HG02678 (cell line): ENCODE data around the gene ZNF260.
"Not testable (repeated sequence)": the region's sequence is repeated elsewhere in the genome, so short reads cannot be mapped to it uniquely, and the experiment has no call there.

Source experiments
- ATAC-seq: cut with Tn5 transposase; IDR thresholded peaks from one replicate; pipeline ENCODE4 v1.9.1; 2021; ENCODE audit warnings: mild to moderate bottlenecking, moderate library complexity; ENCODE audit not compliant: unreplicated experiment

The ZNF260 gene

DNA sequence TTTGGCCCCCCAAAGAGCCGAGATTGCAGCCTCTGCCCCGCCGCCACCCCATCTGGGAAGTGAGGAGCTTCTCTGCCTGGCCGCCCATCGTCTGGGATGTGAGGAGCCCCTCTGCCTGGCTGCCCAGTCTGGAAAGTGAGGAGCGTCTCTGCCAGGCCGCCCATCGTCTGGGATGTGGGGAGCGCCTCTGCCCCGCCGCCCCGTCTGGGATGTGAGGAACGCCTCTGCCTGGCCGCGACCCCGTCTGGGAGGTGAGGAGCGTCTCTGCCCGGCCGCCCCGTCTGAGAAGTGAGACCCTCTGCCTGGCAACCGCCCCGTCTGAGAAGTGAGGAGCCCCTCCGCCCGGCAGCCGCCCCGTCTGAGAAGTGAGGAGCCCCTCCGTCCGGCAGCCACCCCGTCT lies 37.2 kb downstream of the ZNF260 start:
- not testable (repeated sequence) for ATAC-seq

DNA sequence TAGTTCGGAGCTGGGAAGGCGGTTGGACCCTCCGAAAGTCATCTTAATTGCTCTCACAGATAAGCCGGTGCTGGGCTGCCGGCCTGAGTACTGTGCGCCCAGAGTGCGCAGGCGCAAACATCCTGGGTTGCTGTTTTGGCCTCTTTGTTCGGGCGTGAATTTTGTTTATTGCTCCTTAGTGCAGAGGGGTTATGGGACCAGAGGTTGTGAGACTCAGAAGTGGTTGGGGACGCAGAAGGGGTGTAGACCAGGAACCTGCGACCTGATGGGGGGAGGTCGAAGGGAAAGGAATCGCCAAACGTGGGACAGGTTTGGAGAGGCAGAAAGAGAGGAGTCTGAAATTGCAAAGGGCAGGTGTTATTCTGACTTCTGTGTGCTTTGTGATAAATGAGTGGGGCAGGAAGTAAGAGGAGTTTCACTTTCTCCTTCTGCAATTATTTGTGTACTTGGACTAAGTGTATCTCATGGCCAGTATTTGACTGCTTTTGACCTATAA lies 38.1 kb downstream of the ZNF260 start:
- peak; percentile 46 for ATAC-seq

DNA sequence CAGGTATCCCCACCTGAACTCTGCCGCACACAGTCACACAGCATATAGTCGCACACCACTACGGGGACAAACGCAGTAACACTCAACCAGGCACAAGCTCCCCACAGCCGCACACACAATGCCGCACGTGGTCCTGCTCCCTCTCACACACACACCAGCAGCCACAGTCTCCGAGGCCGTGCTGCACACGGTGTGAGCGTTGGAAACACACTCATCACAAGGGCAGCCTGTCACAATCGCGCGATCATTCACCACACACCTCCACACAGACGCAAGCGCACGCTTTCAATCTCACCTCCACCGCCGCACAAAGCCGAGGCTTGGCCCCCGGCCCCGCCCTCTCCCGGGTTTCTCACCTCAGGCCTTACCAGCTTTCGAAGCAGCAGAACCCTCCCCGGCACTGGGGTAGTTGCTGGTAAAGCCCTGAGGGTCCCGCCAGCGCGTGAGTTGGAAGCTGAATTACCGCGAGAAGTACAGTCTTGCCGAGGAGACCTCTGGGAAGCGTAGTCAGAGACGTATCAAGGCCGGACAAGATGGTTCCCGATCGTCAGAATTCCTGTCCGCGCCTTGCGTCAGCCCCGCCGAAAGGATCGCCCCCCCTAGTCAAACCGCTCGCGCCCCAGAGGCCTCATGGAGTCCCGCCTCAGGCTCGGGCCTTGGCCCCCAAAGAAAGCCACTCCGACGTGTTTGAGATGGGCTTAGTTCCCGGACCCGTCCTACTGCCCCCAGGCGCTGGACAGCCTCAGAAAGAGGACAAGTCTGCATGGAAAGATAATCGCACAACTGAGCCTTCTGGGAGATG lies 38.8 kb downstream of the ZNF260 start, which contains the start of gene ZNF566:
TSS of gene ZNF566 (minus strand) at position 444 of the 802 bp plus-strand sequence. CDS start 13,004 bp downstream, outside the sequence.
- ATAC-seq, result peak; percentile 94

- peak; percentile 20 for ATAC-seq
These were observed 39.3 kb downstream of the ZNF260 start for GRCh38 chr19:36488846-36489117.

DNA sequence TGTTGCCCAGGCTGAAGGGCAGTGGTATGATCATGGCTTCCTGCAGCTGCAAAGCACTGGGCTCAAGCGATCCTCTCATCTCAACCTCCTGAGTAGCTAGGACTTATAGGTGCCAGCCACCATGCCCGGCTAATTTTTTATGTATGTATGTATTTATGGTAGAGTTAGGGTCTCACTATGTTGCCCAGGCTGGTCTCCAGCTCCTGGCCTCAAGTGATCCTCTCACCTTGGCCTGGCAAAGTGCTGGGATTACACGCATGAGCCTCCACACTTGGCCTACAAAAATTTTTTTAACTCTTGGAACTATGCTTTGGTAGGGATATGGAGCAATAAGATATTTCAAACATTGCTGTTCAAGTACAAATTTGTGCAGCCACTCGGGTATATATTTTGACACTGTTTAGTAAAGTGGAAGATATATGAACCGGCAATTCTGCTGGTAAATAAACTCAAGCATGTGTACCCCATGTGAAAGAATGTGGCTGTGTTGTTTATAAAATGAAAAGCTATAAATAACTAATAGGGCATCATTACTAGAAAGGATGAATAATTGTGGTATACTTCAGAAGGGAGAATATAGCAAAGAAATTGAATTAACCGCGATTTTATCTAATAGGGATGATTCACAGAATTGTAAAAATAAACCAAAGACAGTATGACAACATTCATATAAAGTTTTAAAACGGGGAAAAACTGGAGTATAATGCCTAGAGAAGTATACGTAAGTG lies 39.8 kb downstream of the ZNF260 start:
- no peak for ATAC-seq

DNA sequence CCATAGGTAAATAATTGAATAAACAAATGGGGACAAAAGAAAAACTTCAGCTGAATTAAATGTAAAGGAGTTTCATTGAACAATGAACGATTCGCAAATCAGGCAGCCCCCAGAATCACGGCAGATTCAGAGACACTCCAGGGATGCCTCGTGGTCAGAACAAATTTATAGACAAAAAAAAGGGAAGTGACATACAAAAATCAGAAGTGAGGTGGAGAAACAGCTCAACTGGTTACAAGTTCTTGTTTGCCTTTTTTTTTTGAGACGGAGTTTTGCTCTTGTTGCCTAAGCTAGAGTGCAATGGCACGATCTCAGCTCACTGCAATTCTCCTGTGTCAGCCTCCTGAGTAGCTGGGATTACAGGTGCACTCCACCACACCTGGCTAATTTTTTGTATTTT lies 44.4 kb downstream of the ZNF260 start:
- no peak for ATAC-seq

DNA sequence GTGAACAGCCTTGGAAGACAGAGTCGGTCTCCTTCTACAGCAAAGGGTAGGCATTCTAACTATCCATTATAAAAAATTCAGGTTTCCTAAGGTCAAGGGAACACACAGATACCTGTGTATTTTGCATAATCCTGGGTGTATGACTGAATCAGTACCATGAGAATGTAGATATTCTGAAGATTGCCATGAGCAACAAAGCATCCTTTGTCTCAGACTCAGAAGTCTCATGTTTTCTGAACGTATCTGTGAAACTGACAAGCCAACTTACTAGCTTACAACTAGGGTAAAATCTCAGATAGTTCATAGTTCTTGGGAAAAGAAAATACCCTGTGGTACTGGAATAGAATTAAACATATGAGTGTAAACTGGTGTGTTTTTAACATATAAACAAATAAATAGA lies 45.2 kb downstream of the ZNF260 start:
- no peak for ATAC-seq
